Measurements from ENCODE around the gene ZMYND11. TPM values are rescaled to one million over a fixed set of nuclear protein-coding genes. Genes with fewer than 3 reads are reported as not detected.

Gene ZMYND11
- polyA plus RNA-seq, 1 donor (not counting 4 experiments of a cell fraction or from before 2014, with no cell fraction given): 36.1 TPM

GRCh38 chr10:176677-177076, 41.4 kb downstream of the ZMYND11 start:
- Histone ChIP-seq H3K36me3 (ENCODE audit: control insufficient read depth in 2 of 2, extremely low read depth in 1 of 2, insufficient read depth in 2 of 2, low read length in 2 of 2) (no peaks in the 10 kb centered on the region), H3K4me1 (ENCODE audit: control insufficient read depth, extremely low read depth, insufficient read depth, low read length) (no peaks in the 10 kb centered on the region), H4K20me1 (ENCODE audit: control insufficient read depth, extremely low read depth, insufficient read depth, low read length) (no peaks in the 10 kb centered on the region), H3K9me3 (ENCODE audit: control insufficient read depth, low read depth, low read length) (no peaks in the 10 kb centered on the region), H3K4me3 (ENCODE audit: control insufficient read depth in 2 of 3, extremely low read depth in 1 of 3, insufficient read depth in 2 of 3, low read depth in 1 of 3, low read length in 3 of 3) (no peak overlapping the region), H3K9ac (ENCODE audit: control insufficient read depth, extremely low read depth, insufficient read depth, low read length) (no peak overlapping the region), H3K79me2 (ENCODE audit: control insufficient read depth, insufficient read depth, low read length) (no peaks in the 10 kb centered on the region), H3K27me3 (ENCODE audit: control insufficient read depth, extremely low read depth, insufficient read depth, low read length) (no peaks in the 10 kb centered on the region), H3K4me2 (ENCODE audit: control insufficient read depth, extremely low read depth, insufficient read depth, low read depth, low read length) (no peak overlapping the region), H3K27ac (ENCODE audit: control insufficient read depth, insufficient read depth, low read length) (no peak overlapping the region), H3K9me1 (ENCODE audit: control insufficient read depth, extremely low read depth, insufficient read depth, low read length) (no peaks in the 10 kb centered on the region), H2AFZ (ENCODE audit: control insufficient read depth, low read length) (no peak overlapping the region)
- no peak for TF ChIP-seq EZH2 (IDR thresholded peaks at IDR 0.05; ENCODE audit: low read length)
- no peak for TF ChIP-seq CTCF (optimal IDR thresholded peaks at IDR 0.05 in 1 of 3, IDR thresholded peaks at IDR 0.05 in 1 of 3, conservative IDR thresholded peaks at IDR 0.05 in 1 of 3; ENCODE audit: extremely low read depth in 1 of 3, insufficient read depth in 2 of 3, low read length in 3 of 3)
- FAIRE-seq (no peak), DNase-seq (ENCODE audit: low read depth, low spot score) (no peak)
- dilution Hi-C loops (cut with MboI; ENCODE audit: extremely low pct_ligation_motif_present, low sequenced_read_pairs): no loop called here

- Histone ChIP-seq H3K4me3 (ENCODE audit: control insufficient read depth in 2 of 3, extremely low read depth in 1 of 3, insufficient read depth in 2 of 3, low read depth in 1 of 3, low read length in 3 of 3) (no peak overlapping the region), H3K27ac (ENCODE audit: control insufficient read depth, insufficient read depth, low read length) (no peak overlapping the region), H3K36me3 (ENCODE audit: control insufficient read depth in 2 of 2, extremely low read depth in 1 of 2, insufficient read depth in 2 of 2, low read length in 2 of 2) (peaks cover 0 to 5% of the 10 kb centered on the region in 2 experiments), H3K9ac (ENCODE audit: control insufficient read depth, extremely low read depth, insufficient read depth, low read length) (no peak overlapping the region), H3K4me2 (ENCODE audit: control insufficient read depth, extremely low read depth, insufficient read depth, low read depth, low read length) (no peak overlapping the region), H3K4me1 (ENCODE audit: control insufficient read depth, extremely low read depth, insufficient read depth, low read length) (peaks cover 2% of the 10 kb centered on the region), H3K9me1 (ENCODE audit: control insufficient read depth, extremely low read depth, insufficient read depth, low read length) (no peaks in the 10 kb centered on the region), H3K27me3 (ENCODE audit: control insufficient read depth, extremely low read depth, insufficient read depth, low read length) (no peaks in the 10 kb centered on the region), H3K79me2 (ENCODE audit: control insufficient read depth, insufficient read depth, low read length) (no peaks in the 10 kb centered on the region), H3K9me3 (ENCODE audit: control insufficient read depth, low read depth, low read length) (no peaks in the 10 kb centered on the region), H4K20me1 (ENCODE audit: control insufficient read depth, extremely low read depth, insufficient read depth, low read length) (no peaks in the 10 kb centered on the region), H2AFZ (ENCODE audit: control insufficient read depth, low read length) (no peak overlapping the region)
- DNase-seq (ENCODE audit: low read depth, low spot score): no peak
- dilution Hi-C loops (cut with MboI; ENCODE audit: extremely low pct_ligation_motif_present, low sequenced_read_pairs): no loop called here
- FAIRE-seq: no peak
- TF ChIP-seq CTCF (optimal IDR thresholded peaks at IDR 0.05 in 1 of 3, IDR thresholded peaks at IDR 0.05 in 1 of 3, conservative IDR thresholded peaks at IDR 0.05 in 1 of 3; ENCODE audit: extremely low read depth in 1 of 3, insufficient read depth in 2 of 3, low read length in 3 of 3): no peak
- no peak for TF ChIP-seq EZH2 (IDR thresholded peaks at IDR 0.05; ENCODE audit: low read length)
Observed at GRCh38 chr10:178208-178607, 43.0 kb downstream of the ZMYND11 start.

Measured in keratinocyte (primary cell).